GM23338 (cell line): ENCODE data around the gene RBPJ. TPM values are rescaled to one million over a fixed set of nuclear protein-coding genes. Genes with fewer than 3 reads are reported as not detected.

Experiments used
- ATAC-seq: fragments of 200-7000 bp; cut with Tn5 transposase; 3 replicates; pipeline ENCODE4 v1.9.1; 2020
- DNase-seq: peaks from one replicate; pipeline ENCODE4 v3.0.0-alpha.2; 2015; ENCODE audit warnings: low spot score
- H2AFZ ChIP-seq: fragments of 200-600 bp; sonication (generic); 2 replicates; pipeline ENCODE4 v1.8.0; 2016; ENCODE audit warnings: antibody characterized with exemption, mild to moderate bottlenecking, moderate library complexity
- H3F3A ChIP-seq: fragments of 200-600 bp; sonication (generic); replicated peaks from 2 replicates; pipeline ENCODE4 v1.8.0; 2017; ENCODE audit warnings: antibody characterized with exemption, mixed run types, low read depth
- H3K27ac ChIP-seq: fragments of 200-600 bp; sonication (generic); 2 replicates; pipeline ENCODE4 v1.6.1; 2016; ENCODE audit warnings: low read depth
- H3K27me3 ChIP-seq: fragments of 200-600 bp; sonication (generic); 2 replicates; pipeline ENCODE4 v1.8.0; 2016; ENCODE audit warnings: mild to moderate bottlenecking, mixed run types, moderate library complexity; ENCODE audit not compliant: insufficient read depth
- H3K36me3 ChIP-seq: fragments of 200-600 bp; sonication (generic); 2 replicates; pipeline ENCODE4 v1.8.0; 2016; ENCODE audit warnings: mild to moderate bottlenecking; ENCODE audit not compliant: insufficient read depth
- H3K4me1 ChIP-seq: fragments of 200-600 bp; sonication (generic); 2 replicates; pipeline ENCODE4 v1.8.0; 2016; ENCODE audit warnings: mild to moderate bottlenecking, moderate library complexity; ENCODE audit not compliant: insufficient read depth
- H3K4me2 ChIP-seq: fragments of 200-600 bp; sonication (generic); 2 replicates; pipeline ENCODE4 v1.7.1; 2017; ENCODE audit warnings: mixed run types
- H3K4me3 ChIP-seq: fragments of 200-600 bp; sonication (generic); 2 replicates; pipeline ENCODE4 v1.6.1; 2016; ENCODE audit warnings: mixed run types
- H3K79me2 ChIP-seq: fragments of 200-600 bp; sonication (generic); replicated peaks from 2 replicates; pipeline ENCODE4 v1.8.0; 2017; ENCODE audit warnings: mild to moderate bottlenecking; ENCODE audit not compliant: insufficient read depth
- H3K9me2 ChIP-seq: fragments of 200-600 bp; sonication (generic); 2 replicates; pipeline ENCODE4 v1.8.0; 2017; ENCODE audit not compliant: insufficient read depth
- H4K20me1 ChIP-seq: fragments of 200-600 bp; sonication (generic); replicated peaks from 2 replicates; pipeline ENCODE4 v1.8.0; 2017; ENCODE audit warnings: mild to moderate bottlenecking; ENCODE audit not compliant: insufficient read depth
- H3K27ac Mint-ChIP-seq: 2 replicates; pipeline ENCODE4 v1.8.0; 2020; ENCODE audit warnings: inconsistent platforms, mild to moderate bottlenecking, moderate library complexity, mixed read lengths
- H3K27me3 Mint-ChIP-seq: 3 replicates; pipeline ENCODE4 v1.8.0; 2022; ENCODE audit warnings: low read depth, mild to moderate bottlenecking, moderate library complexity, mixed read lengths, inconsistent platforms; ENCODE audit not compliant: insufficient read depth, poor library complexity
- H3K36me3 Mint-ChIP-seq: 3 replicates; pipeline ENCODE4 v1.8.0; 2021; ENCODE audit warnings: low read depth, mild to moderate bottlenecking, inconsistent platforms, moderate library complexity, mixed read lengths
- H3K4me1 Mint-ChIP-seq: 3 replicates; pipeline ENCODE4 v1.8.0; 2020; ENCODE audit warnings: mild to moderate bottlenecking, inconsistent platforms, mixed read lengths
- H3K4me3 Mint-ChIP-seq: 3 replicates; pipeline ENCODE4 v1.8.0; 2021; ENCODE audit warnings: moderate library complexity, mild to moderate bottlenecking, inconsistent platforms, mixed read lengths
- H3K9me3 Mint-ChIP-seq: 3 replicates; pipeline ENCODE4 v1.8.0; 2020; ENCODE audit warnings: moderate library complexity, mild to moderate bottlenecking, inconsistent platforms, mixed read lengths
- CREB1 ChIP-seq: fragments of 250-450 bp; sonication (Bioruptor Pico); IDR thresholded peaks from 2 replicates; pipeline ENCODE4 v1.5.0; 2020; ENCODE audit warnings: low read depth, mild to moderate bottlenecking, moderate library complexity
- EZH2 ChIP-seq: fragments of 200-600 bp; sonication (generic); IDR thresholded peaks from one replicate; pipeline ENCODE4 v1.8.0; 2017; ENCODE audit warnings: antibody characterized with exemption, mild to moderate bottlenecking, low read depth; ENCODE audit not compliant: unreplicated experiment
- EZH2phosphoT487 ChIP-seq: fragments of 200-600 bp; sonication (generic); IDR thresholded peaks from one replicate; pipeline ENCODE4 v1.8.1; 2018; ENCODE audit warnings: antibody characterized with exemption; ENCODE audit not compliant: unreplicated experiment
- JUNB ChIP-seq: IDR thresholded peaks from one replicate; pipeline ENCODE4 v1.6.1; 2016; ENCODE audit warnings: antibody characterized with exemption; ENCODE audit not compliant: unreplicated experiment
- NANOG ChIP-seq: IDR thresholded peaks from 2 replicates; pipeline ENCODE4 v1.6.1; 2016; ENCODE audit warnings: antibody characterized with exemption, borderline replicate concordance
- STAT1 ChIP-seq: IDR thresholded peaks from one replicate; pipeline ENCODE4 v1.6.1; 2016; ENCODE audit warnings: antibody characterized with exemption; ENCODE audit not compliant: unreplicated experiment
- ZNF114 ChIP-seq: fragments of 250-450 bp; sonication (Bioruptor Pico); IDR thresholded peaks from 2 replicates; pipeline ENCODE4 v1.5.0; 2020; ENCODE audit warnings: mild to moderate bottlenecking, moderate library complexity
- ZNF331 ChIP-seq: fragments of 250-450 bp; sonication (Bioruptor Pico); IDR thresholded peaks from 2 replicates; pipeline ENCODE4 v1.5.0; 2020; ENCODE audit warnings: low read depth, mild to moderate bottlenecking, moderate library complexity
- polyA plus RNA-seq: library from polyadenylated mRNA; unstranded; fragments of >200 nt; fragmentation: Nextera tagmentation; extraction: Ambion mirVana; gene quantifications from 2 replicates; pipeline ENCODE4 v1.2.1, GENCODE V29; 2016
- total RNA-seq: library from RNA; depleted of rRNA; stranded (reverse); fragments of >200 nt; shearing (Covaris generic); gene quantifications from 2 replicates; pipeline ENCODE4 v1.2.3, GENCODE V29; 2014
- TF ChIP-seq, protein P1 (sequence below): fragments of 250-450 bp; sonication (Bioruptor Pico); IDR thresholded peaks from 2 replicates; pipeline ENCODE4 v1.5.0; 2020; ENCODE audit warnings: mild to moderate bottlenecking, moderate library complexity
- TF ChIP-seq, protein P2 (sequence below): IDR thresholded peaks from one replicate; pipeline ENCODE4 v1.6.1; 2018; ENCODE audit warnings: antibody characterized with exemption; ENCODE audit not compliant: unreplicated experiment

RBPJ gene
- total and polyA plus RNA-seq, 2 experiments from 2014 or later, result 212 to 457 TPM

DNA sequence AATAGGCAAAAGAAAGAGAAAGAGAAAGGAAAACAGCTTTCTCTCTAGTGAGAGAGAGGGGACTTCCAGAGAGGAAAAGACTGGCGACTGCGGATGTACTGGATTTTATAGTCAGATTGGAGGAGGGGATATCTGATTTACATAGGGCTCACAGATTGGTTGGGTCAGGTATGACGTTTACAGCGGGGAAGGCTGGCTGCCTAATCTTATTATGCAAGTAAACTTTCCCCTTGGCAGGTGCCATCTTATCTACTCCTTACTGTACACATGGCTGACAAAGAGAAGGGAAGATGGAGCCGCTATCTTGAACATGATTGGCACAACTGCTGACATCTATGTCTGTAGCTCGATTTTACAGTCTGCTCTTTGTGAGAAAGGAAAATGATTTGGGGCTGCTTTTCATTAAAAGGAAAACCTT, 25.4 kb downstream of the RBPJ start:
- Histone ChIP-seq H3K27ac (peak overlapping the region; percentile 75), H3K4me2 (no peak overlapping the region), H3K79me2 (peaks cover 100% of the 10 kb centered on the region), H3K9me2 (no peaks in the 10 kb centered on the region), H2AFZ (no peak overlapping the region), H3K4me1 (peaks cover 83% of the 10 kb centered on the region), H3F3A (no peaks in the 10 kb centered on the region), H3K36me3 (no peaks in the 10 kb centered on the region), H3K27me3 (no peaks in the 10 kb centered on the region), H3K4me3 (0 out of 2 replicates have a peak overlapping the region, but pooled peaks have one; percentile 5), H4K20me1 (peaks cover 93% of the 10 kb centered on the region)
- TF ChIP-seq CREB1 (CRISPR knock-in tag) (peak; percentile 33), EZH2 (no peak), JUNB (no peak)
- TF ChIP-seq, protein P1, sequence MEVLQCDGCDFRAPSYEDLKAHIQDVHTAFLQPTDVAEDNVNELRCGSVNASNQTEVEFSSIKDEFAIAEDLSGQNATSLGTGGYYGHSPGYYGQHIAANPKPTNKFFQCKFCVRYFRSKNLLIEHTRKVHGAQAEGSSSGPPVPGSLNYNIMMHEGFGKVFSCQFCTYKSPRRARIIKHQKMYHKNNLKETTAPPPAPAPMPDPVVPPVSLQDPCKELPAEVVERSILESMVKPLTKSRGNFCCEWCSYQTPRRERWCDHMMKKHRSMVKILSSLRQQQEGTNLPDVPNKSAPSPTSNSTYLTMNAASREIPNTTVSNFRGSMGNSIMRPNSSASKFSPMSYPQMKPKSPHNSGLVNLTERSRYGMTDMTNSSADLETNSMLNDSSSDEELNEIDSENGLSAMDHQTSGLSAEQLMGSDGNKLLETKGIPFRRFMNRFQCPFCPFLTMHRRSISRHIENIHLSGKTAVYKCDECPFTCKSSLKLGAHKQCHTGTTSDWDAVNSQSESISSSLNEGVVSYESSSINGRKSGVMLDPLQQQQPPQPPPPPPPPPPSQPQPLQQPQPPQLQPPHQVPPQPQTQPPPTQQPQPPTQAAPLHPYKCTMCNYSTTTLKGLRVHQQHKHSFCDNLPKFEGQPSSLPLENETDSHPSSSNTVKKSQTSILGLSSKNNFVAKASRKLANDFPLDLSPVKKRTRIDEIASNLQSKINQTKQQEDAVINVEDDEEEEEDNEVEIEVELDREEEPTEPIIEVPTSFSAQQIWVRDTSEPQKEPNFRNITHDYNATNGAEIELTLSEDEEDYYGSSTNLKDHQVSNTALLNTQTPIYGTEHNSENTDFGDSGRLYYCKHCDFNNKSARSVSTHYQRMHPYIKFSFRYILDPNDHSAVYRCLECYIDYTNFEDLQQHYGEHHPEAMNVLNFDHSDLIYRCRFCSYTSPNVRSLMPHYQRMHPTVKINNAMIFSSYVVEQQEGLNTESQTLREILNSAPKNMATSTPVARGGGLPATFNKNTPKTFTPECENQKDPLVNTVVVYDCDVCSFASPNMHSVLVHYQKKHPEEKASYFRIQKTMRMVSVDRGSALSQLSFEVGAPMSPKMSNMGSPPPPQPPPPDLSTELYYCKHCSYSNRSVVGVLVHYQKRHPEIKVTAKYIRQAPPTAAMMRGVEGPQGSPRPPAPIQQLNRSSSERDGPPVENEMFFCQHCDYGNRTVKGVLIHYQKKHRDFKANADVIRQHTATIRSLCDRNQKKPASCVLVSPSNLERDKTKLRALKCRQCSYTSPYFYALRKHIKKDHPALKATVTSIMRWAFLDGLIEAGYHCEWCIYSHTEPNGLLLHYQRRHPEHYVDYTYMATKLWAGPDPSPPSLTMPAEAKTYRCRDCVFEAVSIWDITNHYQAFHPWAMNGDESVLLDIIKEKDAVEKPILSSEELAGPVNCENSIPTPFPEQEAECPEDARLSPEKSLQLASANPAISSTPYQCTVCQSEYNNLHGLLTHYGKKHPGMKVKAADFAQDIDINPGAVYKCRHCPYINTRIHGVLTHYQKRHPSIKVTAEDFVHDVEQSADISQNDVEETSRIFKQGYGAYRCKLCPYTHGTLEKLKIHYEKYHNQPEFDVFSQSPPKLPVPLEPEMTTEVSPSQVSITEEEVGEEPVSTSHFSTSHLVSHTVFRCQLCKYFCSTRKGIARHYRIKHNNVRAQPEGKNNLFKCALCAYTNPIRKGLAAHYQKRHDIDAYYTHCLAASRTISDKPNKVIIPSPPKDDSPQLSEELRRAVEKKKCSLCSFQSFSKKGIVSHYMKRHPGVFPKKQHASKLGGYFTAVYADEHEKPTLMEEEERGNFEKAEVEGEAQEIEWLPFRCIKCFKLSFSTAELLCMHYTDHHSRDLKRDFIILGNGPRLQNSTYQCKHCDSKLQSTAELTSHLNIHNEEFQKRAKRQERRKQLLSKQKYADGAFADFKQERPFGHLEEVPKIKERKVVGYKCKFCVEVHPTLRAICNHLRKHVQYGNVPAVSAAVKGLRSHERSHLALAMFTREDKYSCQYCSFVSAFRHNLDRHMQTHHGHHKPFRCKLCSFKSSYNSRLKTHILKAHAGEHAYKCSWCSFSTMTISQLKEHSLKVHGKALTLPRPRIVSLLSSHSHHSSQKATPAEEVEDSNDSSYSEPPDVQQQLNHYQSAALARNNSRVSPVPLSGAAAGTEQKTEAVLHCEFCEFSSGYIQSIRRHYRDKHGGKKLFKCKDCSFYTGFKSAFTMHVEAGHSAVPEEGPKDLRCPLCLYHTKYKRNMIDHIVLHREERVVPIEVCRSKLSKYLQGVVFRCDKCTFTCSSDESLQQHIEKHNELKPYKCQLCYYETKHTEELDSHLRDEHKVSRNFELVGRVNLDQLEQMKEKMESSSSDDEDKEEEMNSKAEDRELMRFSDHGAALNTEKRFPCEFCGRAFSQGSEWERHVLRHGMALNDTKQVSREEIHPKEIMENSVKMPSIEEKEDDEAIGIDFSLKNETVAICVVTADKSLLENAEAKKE (CRISPR knock-in tag), result no peak
- H3K27me3 Mint-ChIP-seq, result peaks cover 4% of the 10 kb centered on the region
- peaks cover 48% of the 10 kb centered on the region for H3K4me1 Mint-ChIP-seq
- no peak overlapping the region; the same call in 2 of the 3 replicates for H3K4me3 Mint-ChIP-seq
- DNase-seq (peak; percentile 74), ATAC-seq (peak; percentile 66)
- H3K36me3 Mint-ChIP-seq, result no peaks in the 10 kb centered on the region
- H3K27ac Mint-ChIP-seq, result peak overlapping the region; percentile 40; the same call in 1 of the 2 replicates
- no peaks in the 10 kb centered on the region for H3K9me3 Mint-ChIP-seq

DNA sequence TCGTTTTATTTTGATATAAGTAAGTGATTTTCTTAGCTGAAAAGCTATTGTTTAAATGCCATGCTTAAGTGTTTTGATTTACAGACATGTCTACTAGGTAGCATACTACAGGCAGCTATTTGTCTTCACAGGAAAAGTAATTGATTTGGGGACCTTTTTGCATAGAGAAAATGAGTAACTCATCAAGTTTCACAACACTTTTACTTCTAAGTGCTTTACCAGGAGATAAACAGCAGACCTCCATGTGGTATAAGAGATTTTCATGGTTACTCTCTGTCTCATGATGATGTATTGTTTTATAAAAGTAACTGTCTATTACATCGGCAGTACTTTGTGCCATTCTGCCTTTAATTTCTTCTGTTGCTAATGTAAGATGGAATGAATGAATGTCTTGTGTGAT, 28.7 kb downstream of the RBPJ start:
- ATAC-seq (no peak), DNase-seq (no peak)
- peaks cover 73% of the 10 kb centered on the region for H3K4me1 ChIP-seq
- H3K79me2 ChIP-seq, result peaks cover 100% of the 10 kb centered on the region
- peaks cover 89% of the 10 kb centered on the region for H4K20me1 ChIP-seq
- Mint-ChIP-seq H3K27ac (no peak overlapping the region), H3K4me3 (no peak overlapping the region), H3K27me3 (peaks cover 4% of the 10 kb centered on the region), H3K9me3 (no peaks in the 10 kb centered on the region), H3K36me3 (no peaks in the 10 kb centered on the region), H3K4me1 (peaks cover 47% of the 10 kb centered on the region)
- no peak overlapping the region for H2AFZ ChIP-seq
- H3K4me3 ChIP-seq, result no peak overlapping the region
- H3K27ac ChIP-seq, result peak overlapping the region; percentile 21; the same call in 1 of the 2 replicates
- no peaks in the 10 kb centered on the region for H3K36me3 ChIP-seq
- H3K4me2 ChIP-seq, result no peak overlapping the region
- H3K9me2 ChIP-seq, result no peaks in the 10 kb centered on the region
- 0 out of 2 replicates have a peak, but pooled peaks cover 8% of the 10 kb centered on the region for H3F3A ChIP-seq
- no peaks in the 10 kb centered on the region for H3K27me3 ChIP-seq
- TF ChIP-seq EZH2phosphoT487, result no peak
- no peak for TF ChIP-seq ZNF114 (CRISPR knock-in tag)
- no peak for TF ChIP-seq STAT1
- TF ChIP-seq NANOG, result no peak
- no peak for TF ChIP-seq EZH2
- TF ChIP-seq ZNF331, result no peak
- TF ChIP-seq CREB1 (CRISPR knock-in tag), result no peak
- TF ChIP-seq, protein P2, sequence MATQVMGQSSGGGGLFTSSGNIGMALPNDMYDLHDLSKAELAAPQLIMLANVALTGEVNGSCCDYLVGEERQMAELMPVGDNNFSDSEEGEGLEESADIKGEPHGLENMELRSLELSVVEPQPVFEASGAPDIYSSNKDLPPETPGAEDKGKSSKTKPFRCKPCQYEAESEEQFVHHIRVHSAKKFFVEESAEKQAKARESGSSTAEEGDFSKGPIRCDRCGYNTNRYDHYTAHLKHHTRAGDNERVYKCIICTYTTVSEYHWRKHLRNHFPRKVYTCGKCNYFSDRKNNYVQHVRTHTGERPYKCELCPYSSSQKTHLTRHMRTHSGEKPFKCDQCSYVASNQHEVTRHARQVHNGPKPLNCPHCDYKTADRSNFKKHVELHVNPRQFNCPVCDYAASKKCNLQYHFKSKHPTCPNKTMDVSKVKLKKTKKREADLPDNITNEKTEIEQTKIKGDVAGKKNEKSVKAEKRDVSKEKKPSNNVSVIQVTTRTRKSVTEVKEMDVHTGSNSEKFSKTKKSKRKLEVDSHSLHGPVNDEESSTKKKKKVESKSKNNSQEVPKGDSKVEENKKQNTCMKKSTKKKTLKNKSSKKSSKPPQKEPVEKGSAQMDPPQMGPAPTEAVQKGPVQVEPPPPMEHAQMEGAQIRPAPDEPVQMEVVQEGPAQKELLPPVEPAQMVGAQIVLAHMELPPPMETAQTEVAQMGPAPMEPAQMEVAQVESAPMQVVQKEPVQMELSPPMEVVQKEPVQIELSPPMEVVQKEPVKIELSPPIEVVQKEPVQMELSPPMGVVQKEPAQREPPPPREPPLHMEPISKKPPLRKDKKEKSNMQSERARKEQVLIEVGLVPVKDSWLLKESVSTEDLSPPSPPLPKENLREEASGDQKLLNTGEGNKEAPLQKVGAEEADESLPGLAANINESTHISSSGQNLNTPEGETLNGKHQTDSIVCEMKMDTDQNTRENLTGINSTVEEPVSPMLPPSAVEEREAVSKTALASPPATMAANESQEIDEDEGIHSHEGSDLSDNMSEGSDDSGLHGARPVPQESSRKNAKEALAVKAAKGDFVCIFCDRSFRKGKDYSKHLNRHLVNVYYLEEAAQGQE, result no peak
- TF ChIP-seq JUNB, result no peak
